ENCODE measurements around the gene MYRFL. TPM values are rescaled to one million over a fixed set of nuclear protein-coding genes. Genes with fewer than 3 reads are reported as not detected.

Gene MYRFL
- polyA plus RNA-seq, 1 donor from 2014 or later: not detected

GRCh38 chr12:69783365-69783764, 41.7 kb upstream of the MYRFL start:
- TF ChIP-seq CTCF (IDR thresholded peaks at IDR 0.05; ENCODE audit: poor library complexity, severe bottlenecking) (no peak), POLR2AphosphoS5 (IDR thresholded peaks at IDR 0.05) (no peak), RAD21 (conservative IDR thresholded peaks at IDR 0.05) (no peak), TAF1 (IDR thresholded peaks at IDR 0.05; ENCODE audit: low read depth) (no peak), REST (IDR thresholded peaks at IDR 0.05; ENCODE audit: borderline replicate concordance) (no peak), EZH2 (IDR thresholded peaks at IDR 0.05; ENCODE audit: borderline replicate concordance, insufficient read depth, low read length, poor library complexity, severe bottlenecking) (no peak), EP300 (conservative IDR thresholded peaks at IDR 0.05; ENCODE audit: poor library complexity, severe bottlenecking) (no peak), SMC3 (conservative IDR thresholded peaks at IDR 0.05; ENCODE audit: poor library complexity) (no peak), MXI1 (conservative IDR thresholded peaks at IDR 0.05; ENCODE audit: poor library complexity, severe bottlenecking) (no peak)
- Histone ChIP-seq H3K9me3 (ENCODE audit: low read length) (no peaks in the 10 kb centered on the region), H3K4me2 (ENCODE audit: low read length) (no peak overlapping the region), H3K9ac (ENCODE audit: low read length) (no peak overlapping the region), H3F3A (ENCODE audit: insufficient read depth, low read length, poor library complexity, severe bottlenecking) (no peaks in the 10 kb centered on the region), H4K20me1 (ENCODE audit: insufficient read depth) (no peaks in the 10 kb centered on the region), H3K36me3 (ENCODE audit: insufficient read depth, low read length) (no peaks in the 10 kb centered on the region), H3K79me2 (replicated peaks; ENCODE audit: insufficient read depth, low read length) (no peaks in the 10 kb centered on the region), H3K9me2 (ENCODE audit: insufficient read depth, low read length) (no peaks in the 10 kb centered on the region), H2AFZ (ENCODE audit: low read depth, low read length) (no peak overlapping the region), H3K27me3 (ENCODE audit: insufficient read depth, low read depth, low read length) (no peaks in the 10 kb centered on the region), H3K27ac (ENCODE audit: low read length) (no peak overlapping the region), H3K4me3 (ENCODE audit: low read length) (no peak overlapping the region)

DNA sequence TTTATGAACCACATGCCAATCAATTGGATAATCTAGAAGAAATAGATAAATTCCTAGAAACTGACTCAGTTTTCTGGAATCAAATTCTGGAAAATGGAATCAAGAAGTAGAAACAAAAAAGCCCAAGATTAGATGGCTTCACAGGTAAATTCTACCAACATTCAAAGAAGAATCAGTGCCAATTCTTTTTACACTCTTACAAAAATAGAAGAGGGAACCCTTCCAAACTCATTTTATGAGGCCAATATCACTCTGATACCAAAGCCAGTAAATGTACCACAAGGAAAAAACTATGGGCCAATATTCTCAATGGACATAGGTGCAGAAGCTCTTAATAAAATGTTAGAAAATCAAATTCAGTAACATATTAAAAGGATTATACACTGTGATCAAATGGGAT, 35.7 kb upstream of the MYRFL start:
- Histone ChIP-seq H3K79me2 (replicated peaks; ENCODE audit: insufficient read depth, low read length) (no peaks in the 10 kb centered on the region), H3K9ac (ENCODE audit: low read length) (no peak overlapping the region), H3K4me2 (ENCODE audit: low read length) (no peak overlapping the region), H3F3A (ENCODE audit: insufficient read depth, low read length, poor library complexity, severe bottlenecking) (no peaks in the 10 kb centered on the region), H3K4me3 (ENCODE audit: low read length) (no peak overlapping the region), H3K27me3 (ENCODE audit: insufficient read depth, low read depth, low read length) (no peaks in the 10 kb centered on the region), H3K9me3 (ENCODE audit: low read length) (peaks cover 11% of the 10 kb centered on the region), H4K20me1 (ENCODE audit: insufficient read depth) (no peaks in the 10 kb centered on the region), H3K27ac (ENCODE audit: low read length) (no peak overlapping the region), H3K9me2 (ENCODE audit: insufficient read depth, low read length) (no peaks in the 10 kb centered on the region), H3K36me3 (ENCODE audit: insufficient read depth, low read length) (no peaks in the 10 kb centered on the region), H2AFZ (ENCODE audit: low read depth, low read length) (no peak overlapping the region)
- TF ChIP-seq SMC3 (conservative IDR thresholded peaks at IDR 0.05; ENCODE audit: poor library complexity): no peak
- TF ChIP-seq CTCF (IDR thresholded peaks at IDR 0.05; ENCODE audit: poor library complexity, severe bottlenecking): no peak
- no peak for TF ChIP-seq EP300 (conservative IDR thresholded peaks at IDR 0.05; ENCODE audit: poor library complexity, severe bottlenecking)
- no peak for TF ChIP-seq RAD21 (conservative IDR thresholded peaks at IDR 0.05)
- no peak for TF ChIP-seq POLR2AphosphoS5 (IDR thresholded peaks at IDR 0.05)
- TF ChIP-seq REST (IDR thresholded peaks at IDR 0.05; ENCODE audit: borderline replicate concordance): no peak
- no peak for TF ChIP-seq TAF1 (IDR thresholded peaks at IDR 0.05; ENCODE audit: low read depth)
- no peak for TF ChIP-seq MXI1 (conservative IDR thresholded peaks at IDR 0.05; ENCODE audit: poor library complexity, severe bottlenecking)
- no peak for TF ChIP-seq EZH2 (IDR thresholded peaks at IDR 0.05; ENCODE audit: borderline replicate concordance, insufficient read depth, low read length, poor library complexity, severe bottlenecking)
